HepG2 (cell line): ENCODE measurements around the gene SETD2. TPM values are rescaled to one million over a fixed set of nuclear protein-coding genes. Genes with fewer than 3 reads are reported as not detected.

Experiments used
- DDIT3 ChIP-seq: sonication (generic); formaldehyde crosslinking; IDR thresholded peaks from 2 replicates; pipeline ENCODE4 v1.4.0; 2020; ENCODE audit warnings: mild to moderate bottlenecking, missing genetic modification reagents
- FOXA1 ChIP-seq, 2 experiments: fragments of 450-650 bp in 1 of 2; sonication (generic) in 1 of 2; formaldehyde crosslinking in 1 of 2; IDR thresholded peaks; 2 replicates each; pipeline versions ENCODE4 v1.4.0 to v1.6.1; 2016 to 2020; ENCODE audit warnings: missing genetic modification reagents in 1 of 2
- GATAD2A ChIP-seq: IDR thresholded peaks from 2 replicates; pipeline ENCODE4 v1.6.1; 2016
- PAX8 ChIP-seq: sonication (generic); formaldehyde crosslinking; IDR thresholded peaks from 2 replicates; pipeline ENCODE4 v1.8.0; 2022; ENCODE audit warnings: mild to moderate bottlenecking, missing genetic modification reagents, borderline replicate concordance
- PRDM4 ChIP-seq: sonication (generic); formaldehyde crosslinking; IDR thresholded peaks from 2 replicates; pipeline ENCODE4 v1.9.0; 2021; ENCODE audit warnings: missing genetic modification reagents, borderline replicate concordance
- TARDBP ChIP-seq: sonication (generic); formaldehyde crosslinking; IDR thresholded peaks from 2 replicates; pipeline ENCODE4 v1.8.0; 2022; ENCODE audit warnings: mild to moderate bottlenecking, missing genetic modification reagents
- ZBTB3 ChIP-seq: sonication (generic); formaldehyde crosslinking; IDR thresholded peaks from 2 replicates; pipeline ENCODE4 v1.4.0; 2020; ENCODE audit warnings: low read depth, mild to moderate bottlenecking, moderate library complexity, missing genetic modification reagents, borderline replicate concordance
- ZBTB7A ChIP-seq: sonication (generic); formaldehyde crosslinking; IDR thresholded peaks from 2 replicates; pipeline ENCODE4 v1.8.0; 2022; ENCODE audit warnings: mild to moderate bottlenecking, missing genetic modification reagents
- ZHX2 ChIP-seq, 2 experiments: sonication (generic) in 1 of 2; formaldehyde crosslinking in 1 of 2; IDR thresholded peaks; 2 replicates each; pipeline versions ENCODE4 v1.6.1 to v1.9.0; 2014 to 2022; ENCODE audit warnings: antibody characterized with exemption in 1 of 2, borderline replicate concordance in 1 of 2, inconsistent platforms in 1 of 2, low read depth in 1 of 2, missing genetic modification reagents in 1 of 2
- ZNF430 ChIP-seq: sonication (generic); formaldehyde crosslinking; IDR thresholded peaks from 2 replicates; pipeline ENCODE4 v1.9.0; 2021; ENCODE audit warnings: mild to moderate bottlenecking, missing genetic modification reagents
- ZNF768 ChIP-seq: sonication (generic); formaldehyde crosslinking; IDR thresholded peaks from 2 replicates; pipeline ENCODE4 v1.4.0; 2020; ENCODE audit warnings: missing genetic modification reagents
- polyA plus RNA-seq, 8 experiments: library from polyadenylated mRNA; depleted of rRNA in 3 of 8; stranded (reverse) in 7 of 8; unstranded in 1 of 8; fragments of >200 nt; fragmentation: Illumina TruSeq in 4 of 8; extraction: Trizol in 4 of 8; gene quantifications; 2 replicates each; pipeline versions ENCODE4 v1.2.1 to v1.2.3, GENCODE V29; 2011 to 2016; ENCODE audit warnings: low read depth in 4 of 8, missing spikeins in 1 of 8, mixed read lengths in 1 of 8; ENCODE audit not compliant: insufficient read depth in 1 of 8
- total RNA-seq, 5 experiments: library from RNA; depleted of rRNA; stranded (reverse); fragments of >200 nt; fragmentation: Illumina TruSeq; extraction: Trizol; gene quantifications; 2 replicates each; pipeline ENCODE4 v1.2.3, GENCODE V29; 2016; ENCODE audit warnings: low read depth in 1 of 5
- TF ChIP-seq, protein P1 (sequence below): sonication (generic); formaldehyde crosslinking; IDR thresholded peaks from 2 replicates; pipeline ENCODE4 v1.4.0; 2020; ENCODE audit warnings: missing genetic modification reagents, borderline replicate concordance
- TF ChIP-seq, protein P2 (sequence below): sonication (generic); formaldehyde crosslinking; IDR thresholded peaks from 2 replicates; pipeline ENCODE4 v1.4.0; 2020; ENCODE audit warnings: missing genetic modification reagents, mild to moderate bottlenecking, borderline replicate concordance

SETD2 gene
- total and polyA plus RNA-seq, 2 of the 13 experiments (the other 11 are each of a cell fraction or from before 2014, with no cell fraction given) = 14.2 to 24.2 TPM

DNA sequence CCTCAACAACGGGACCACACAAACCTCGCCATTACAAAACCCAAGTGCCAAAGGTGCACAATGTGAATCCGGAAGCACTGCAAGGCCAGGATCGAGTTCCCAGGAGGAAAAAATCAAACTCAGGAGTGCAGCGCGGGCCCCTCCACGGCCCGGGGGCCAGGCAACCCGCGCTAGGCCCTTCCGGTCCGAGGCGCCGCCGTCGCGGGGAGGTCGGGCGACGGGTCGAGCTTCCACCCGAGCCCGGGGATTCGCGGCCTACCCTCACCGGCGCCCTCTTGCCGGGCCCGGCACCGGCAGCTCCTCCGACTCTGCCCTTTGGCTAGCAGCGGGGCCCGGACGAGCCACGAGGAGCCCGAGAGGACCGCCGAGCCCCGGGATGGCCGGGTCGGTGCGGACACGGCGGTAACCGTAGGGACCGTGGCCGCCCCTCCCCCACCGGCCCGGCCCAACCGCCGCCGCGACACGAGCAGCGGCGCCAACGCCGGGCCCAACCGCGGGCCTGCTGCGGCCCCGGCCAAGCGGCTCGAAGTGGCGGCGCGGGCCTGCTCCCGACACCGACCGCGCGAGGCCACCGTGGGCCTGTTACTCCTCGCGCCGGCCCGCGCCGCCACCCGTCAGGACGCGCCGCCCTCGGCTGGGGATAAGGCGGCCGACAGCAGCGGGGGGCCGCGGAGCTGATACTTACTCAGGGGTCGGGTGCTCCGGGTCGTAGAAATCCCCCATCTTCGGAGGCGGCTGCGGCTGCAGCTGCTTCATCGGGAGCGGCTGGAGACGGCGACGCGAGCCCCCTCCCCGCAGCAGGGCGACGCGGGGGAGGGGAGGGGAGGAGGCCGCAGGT, 525 bp downstream of the SETD2 start (continued):
- TF ChIP-seq ZHX2 (IDR thresholded peaks at IDR 0.05; ENCODE audit: low read depth) (no peak), ZHX2 (CRISPR knock-in tag; IDR thresholded peaks at IDR 0.05; ENCODE audit: borderline replicate concordance) (peak; percentile 61; the same call in 1 of the 2 replicates), TARDBP (CRISPR knock-in tag) (no peak), ZBTB3 (0 out of 2 replicates have a peak, but pooled peaks have one; percentile 32), GATAD2A (CRISPR knock-in tag) (no peak), ZNF430 (0 out of 2 replicates have a peak, but pooled peaks have one; percentile 10), PAX8 (CRISPR knock-in tag) (no peak; the same call in 1 of the 2 replicates), PRDM4 (CRISPR knock-in tag) (no peak), ZBTB7A (CRISPR knock-in tag) (no peak), DDIT3 (no peak), FOXA1 (IDR thresholded peaks at IDR 0.05) (no peak), FOXA1 (CRISPR knock-in tag; IDR thresholded peaks at IDR 0.05) (no peak), ZNF768 (peak; percentile 82)
- TF ChIP-seq, protein P1, sequence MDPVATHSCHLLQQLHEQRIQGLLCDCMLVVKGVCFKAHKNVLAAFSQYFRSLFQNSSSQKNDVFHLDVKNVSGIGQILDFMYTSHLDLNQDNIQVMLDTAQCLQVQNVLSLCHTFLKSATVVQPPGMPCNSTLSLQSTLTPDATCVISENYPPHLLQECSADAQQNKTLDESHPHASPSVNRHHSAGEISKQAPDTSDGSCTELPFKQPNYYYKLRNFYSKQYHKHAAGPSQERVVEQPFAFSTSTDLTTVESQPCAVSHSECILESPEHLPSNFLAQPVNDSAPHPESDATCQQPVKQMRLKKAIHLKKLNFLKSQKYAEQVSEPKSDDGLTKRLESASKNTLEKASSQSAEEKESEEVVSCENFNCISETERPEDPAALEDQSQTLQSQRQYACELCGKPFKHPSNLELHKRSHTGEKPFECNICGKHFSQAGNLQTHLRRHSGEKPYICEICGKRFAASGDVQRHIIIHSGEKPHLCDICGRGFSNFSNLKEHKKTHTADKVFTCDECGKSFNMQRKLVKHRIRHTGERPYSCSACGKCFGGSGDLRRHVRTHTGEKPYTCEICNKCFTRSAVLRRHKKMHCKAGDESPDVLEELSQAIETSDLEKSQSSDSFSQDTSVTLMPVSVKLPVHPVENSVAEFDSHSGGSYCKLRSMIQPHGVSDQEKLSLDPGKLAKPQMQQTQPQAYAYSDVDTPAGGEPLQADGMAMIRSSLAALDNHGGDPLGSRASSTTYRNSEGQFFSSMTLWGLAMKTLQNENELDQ = no peak
- TF ChIP-seq, protein P2, sequence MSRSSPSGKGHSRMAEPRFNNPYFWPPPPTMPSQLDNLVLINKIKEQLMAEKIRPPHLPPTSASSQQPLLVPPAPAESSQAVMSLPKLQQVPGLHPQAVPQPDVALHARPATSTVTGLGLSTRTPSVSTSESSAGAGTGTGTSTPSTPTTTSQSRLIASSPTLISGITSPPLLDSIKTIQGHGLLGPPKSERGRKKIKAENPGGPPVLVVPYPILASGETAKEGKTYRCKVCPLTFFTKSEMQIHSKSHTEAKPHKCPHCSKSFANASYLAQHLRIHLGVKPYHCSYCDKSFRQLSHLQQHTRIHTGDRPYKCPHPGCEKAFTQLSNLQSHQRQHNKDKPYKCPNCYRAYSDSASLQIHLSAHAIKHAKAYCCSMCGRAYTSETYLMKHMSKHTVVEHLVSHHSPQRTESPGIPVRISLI (CRISPR knock-in tag) = no peak
